MM.1S (cell line): Measurements from ENCODE around the gene FMN2.

Experiments
- DNase-seq: peaks from one replicate; pipeline ENCODE4 v3.0.0-alpha.2; 2015
- H2AFZ ChIP-seq: fragments of 300-600 bp; sonication (generic); 2 replicates; pipeline ENCODE4 v1.6.0; 2016; ENCODE audit warnings: antibody characterized with exemption, low read length
- H3F3A ChIP-seq: fragments of 300-600 bp; sonication (generic); 2 replicates; pipeline ENCODE4 v1.6.1; 2016; ENCODE audit warnings: mild to moderate bottlenecking, antibody characterized with exemption, low read length, moderate library complexity, mixed read lengths; ENCODE audit not compliant: insufficient read depth
- H3K27ac ChIP-seq: fragments of 300-600 bp; sonication (generic); 2 replicates; pipeline ENCODE4 v1.5.1; 2016; ENCODE audit warnings: mild to moderate bottlenecking, low read length
- H3K27me3 ChIP-seq: fragments of 300-600 bp; sonication (generic); replicated peaks from 2 replicates; pipeline ENCODE4 v1.6.0; 2016; ENCODE audit warnings: low read length; ENCODE audit not compliant: insufficient read depth
- H3K36me3 ChIP-seq: fragments of 300-600 bp; sonication (generic); replicated peaks from 2 replicates; pipeline ENCODE4 v1.6.1; 2016; ENCODE audit warnings: mild to moderate bottlenecking, low read length, mixed read lengths; ENCODE audit not compliant: insufficient read depth
- H3K4me1 ChIP-seq: fragments of 300-600 bp; sonication (generic); 2 replicates; pipeline ENCODE4 v1.6.1; 2016; ENCODE audit warnings: low read length, mixed read lengths
- H3K4me2 ChIP-seq: fragments of 300-600 bp; sonication (generic); 2 replicates; pipeline ENCODE4 v1.6.0; 2016; ENCODE audit warnings: low read depth, low read length
- H3K4me3 ChIP-seq: fragments of 300-600 bp; sonication (generic); 2 replicates; pipeline ENCODE4 v1.5.1; 2016; ENCODE audit warnings: low read length, mixed read lengths
- H3K79me2 ChIP-seq: fragments of 300-600 bp; sonication (generic); 2 replicates; pipeline ENCODE4 v1.6.1; 2016; ENCODE audit warnings: mixed run types, low read length, mixed read lengths
- H3K9ac ChIP-seq: fragments of 300-600 bp; sonication (generic); 2 replicates; pipeline ENCODE4 v1.6.1; 2016; ENCODE audit warnings: low read length, mixed read lengths
- H3K9me2 ChIP-seq: fragments of 300-600 bp; sonication (generic); replicated peaks from 2 replicates; pipeline ENCODE4 v1.6.1; 2016; ENCODE audit warnings: mild to moderate bottlenecking, low read length, mixed read lengths; ENCODE audit not compliant: insufficient read depth
- H3K9me3 ChIP-seq: fragments of 300-600 bp; sonication (generic); replicated peaks from 2 replicates; pipeline ENCODE4 v1.6.1; 2016; ENCODE audit warnings: mild to moderate bottlenecking, low read length, mixed read lengths; ENCODE audit not compliant: insufficient read depth
- H4K20me1 ChIP-seq: fragments of 300-600 bp; sonication (generic); 2 replicates; pipeline ENCODE4 v1.6.1; 2016; ENCODE audit warnings: mild to moderate bottlenecking, low read length, moderate library complexity, mixed read lengths; ENCODE audit not compliant: insufficient read depth
- CTCF ChIP-seq: fragments of 300-600 bp; sonication (generic); IDR thresholded peaks from 2 replicates; pipeline ENCODE4 v1.5.1; 2016; ENCODE audit warnings: antibody characterized with exemption, low read length, mixed read lengths
- EZH2 ChIP-seq: fragments of 300-600 bp; sonication (generic); optimal IDR thresholded peaks from 2 replicates; pipeline ENCODE3; 2017; ENCODE audit warnings: low read depth, mild to moderate bottlenecking, antibody characterized with exemption, low read length, mixed read lengths
- EZH2phosphoT487 ChIP-seq: fragments of 300-600 bp; sonication (generic); IDR thresholded peaks from 2 replicates; pipeline ENCODE4 v1.6.1; 2018; ENCODE audit warnings: antibody characterized with exemption, low read length

FMN2 gene

DNA sequence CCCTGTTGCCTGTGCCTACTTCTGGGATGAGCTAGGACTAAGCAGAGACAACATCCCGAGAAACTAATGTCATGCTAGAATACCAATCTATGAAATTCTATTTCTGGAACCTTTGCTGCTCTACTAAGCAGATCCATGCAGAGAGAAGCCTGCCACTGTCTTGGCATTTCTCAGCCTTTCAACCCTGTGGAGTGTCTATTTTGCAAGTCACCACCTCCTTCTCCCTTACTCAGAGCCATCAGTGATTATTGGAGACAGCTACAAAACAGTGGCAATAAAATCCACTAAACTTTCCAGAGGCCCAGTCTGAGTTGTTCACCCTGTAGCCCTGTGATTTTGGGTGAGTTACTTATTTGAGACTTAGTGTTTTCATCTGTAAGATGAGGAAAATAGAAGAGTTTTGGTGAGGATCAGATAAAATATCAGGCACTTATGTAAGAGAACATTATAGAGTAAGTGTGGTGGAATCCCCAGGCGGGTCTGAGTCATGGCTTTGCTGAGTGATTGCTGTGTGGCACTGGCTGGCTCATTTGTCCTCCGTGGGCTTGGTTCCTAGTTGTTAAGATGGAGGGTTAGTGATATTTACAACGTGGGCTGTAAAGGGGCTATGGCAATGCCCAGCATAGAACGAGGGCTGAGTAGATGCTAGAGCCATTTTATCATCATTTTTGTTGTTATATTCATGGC, 61.1 kb downstream of the FMN2 start:
- no peak overlapping the region for H3K9ac ChIP-seq
- H3K4me1 ChIP-seq = no peaks in the 10 kb centered on the region
- H3K4me2 ChIP-seq = no peak overlapping the region
- no peak overlapping the region for H3K27ac ChIP-seq
- H3K9me3 ChIP-seq = no peaks in the 10 kb centered on the region
- H3K79me2 ChIP-seq = no peaks in the 10 kb centered on the region
- no peak for TF ChIP-seq CTCF
- no peak for TF ChIP-seq EZH2
- TF ChIP-seq EZH2phosphoT487 = no peak
- no peaks in the 10 kb centered on the region for H3K36me3 ChIP-seq
- no peak overlapping the region for H3K4me3 ChIP-seq
- DNase-seq = no peak
- no peaks in the 10 kb centered on the region for H4K20me1 ChIP-seq
- H3K9me2 ChIP-seq = no peaks in the 10 kb centered on the region
- H2AFZ ChIP-seq = no peak overlapping the region
- H3F3A ChIP-seq = no peaks in the 10 kb centered on the region
- H3K27me3 ChIP-seq = no peaks in the 10 kb centered on the region

DNA sequence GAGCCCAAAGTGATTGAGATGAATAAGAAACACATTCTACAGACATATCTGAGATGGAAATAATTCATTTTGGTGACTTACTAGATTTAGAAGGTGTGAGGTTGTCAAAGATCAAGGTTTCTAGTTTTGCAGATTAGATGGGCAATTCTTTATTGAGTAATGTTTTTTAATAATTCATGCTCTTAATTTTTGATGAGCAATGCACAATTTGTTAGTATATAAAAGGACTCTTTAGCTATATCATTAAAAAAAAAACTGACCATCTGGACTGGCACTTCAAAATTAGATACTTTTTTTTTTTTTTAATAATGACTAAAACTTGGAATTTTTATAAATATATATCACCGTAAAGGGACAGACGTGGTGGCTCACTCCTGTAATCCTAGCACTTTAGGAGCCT, 63.9 kb downstream of the FMN2 start:
- H3K9me3 ChIP-seq = no peaks in the 10 kb centered on the region
- no peak overlapping the region for H3K4me2 ChIP-seq
- no peaks in the 10 kb centered on the region for H3K79me2 ChIP-seq
- no peak for TF ChIP-seq EZH2phosphoT487
- TF ChIP-seq EZH2 = no peak
- no peak for TF ChIP-seq CTCF
- no peaks in the 10 kb centered on the region for H3K9me2 ChIP-seq
- H3K27ac ChIP-seq = no peak overlapping the region
- H4K20me1 ChIP-seq = no peaks in the 10 kb centered on the region
- no peaks in the 10 kb centered on the region for H3K36me3 ChIP-seq
- H2AFZ ChIP-seq = no peak overlapping the region
- no peak overlapping the region for H3K4me3 ChIP-seq
- DNase-seq = no peak
- no peaks in the 10 kb centered on the region for H3K27me3 ChIP-seq
- H3K4me1 ChIP-seq = no peaks in the 10 kb centered on the region
- no peak overlapping the region for H3K9ac ChIP-seq
- H3F3A ChIP-seq = no peaks in the 10 kb centered on the region

DNA sequence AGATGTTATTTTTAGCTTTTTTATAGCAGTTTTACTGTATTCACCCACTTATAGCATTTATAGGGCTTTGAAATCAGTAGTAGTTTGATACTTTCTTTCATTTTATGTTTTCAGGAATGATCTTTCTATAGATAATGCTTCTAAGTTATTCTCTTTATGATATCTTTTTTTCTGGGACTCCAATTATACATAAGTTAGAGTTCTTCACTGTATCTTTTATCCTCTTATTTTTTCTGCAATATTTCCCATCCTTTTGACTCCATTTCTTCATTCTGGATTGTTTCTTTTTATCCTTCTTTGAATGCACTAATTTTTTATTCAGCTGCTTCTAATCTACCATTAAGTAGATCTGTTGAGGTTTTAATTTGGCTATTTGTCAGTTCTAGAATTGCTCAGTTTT, 73.1 kb downstream of the FMN2 start:
- Histone ChIP-seq H3F3A (no peaks in the 10 kb centered on the region), H3K4me1 (no peaks in the 10 kb centered on the region), H3K4me2 (no peak overlapping the region), H3K27me3 (no peaks in the 10 kb centered on the region), H2AFZ (no peak overlapping the region), H3K36me3 (no peaks in the 10 kb centered on the region), H3K9me2 (no peaks in the 10 kb centered on the region), H3K9ac (no peak overlapping the region), H3K4me3 (no peak overlapping the region), H4K20me1 (no peaks in the 10 kb centered on the region), H3K79me2 (no peaks in the 10 kb centered on the region), H3K9me3 (no peaks in the 10 kb centered on the region), H3K27ac (no peak overlapping the region)
- no peak for TF ChIP-seq EZH2
- no peak for TF ChIP-seq CTCF
- no peak for TF ChIP-seq EZH2phosphoT487
- no peak for DNase-seq
